SW480 (cell line): Measurements from ENCODE around the gene PRKCE.

ENCODE experiments used
- DNase-seq: peaks from one replicate; pipeline ENCODE4 v3.0.0-alpha.2; 2016; ENCODE audit warnings: low spot score

Gene PRKCE

GRCh38 chr2:45936623-45936979, 285.1 kb downstream of the PRKCE start:
- DNase-seq: no peak

DNA sequence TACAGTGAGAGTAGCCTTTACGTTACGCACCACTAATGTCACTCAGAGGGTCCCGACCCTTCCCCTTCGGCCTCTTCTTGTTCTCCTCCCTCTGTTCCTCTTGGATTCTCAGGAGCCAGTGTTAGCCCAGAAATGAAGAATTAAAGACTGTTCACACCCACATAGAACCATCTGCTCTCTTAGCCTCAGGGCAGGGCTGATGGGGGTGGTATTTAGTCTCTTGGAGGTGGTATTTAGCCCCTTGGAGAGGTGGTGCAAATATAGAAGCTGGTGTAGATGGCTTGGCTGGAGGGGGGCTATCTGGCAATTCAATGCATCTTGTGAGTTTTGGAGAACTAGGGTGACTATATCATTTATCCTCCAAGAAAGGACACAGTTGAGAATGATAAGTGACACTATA, 286.5 kb downstream of the PRKCE start:
- DNase-seq: no peak

DNA sequence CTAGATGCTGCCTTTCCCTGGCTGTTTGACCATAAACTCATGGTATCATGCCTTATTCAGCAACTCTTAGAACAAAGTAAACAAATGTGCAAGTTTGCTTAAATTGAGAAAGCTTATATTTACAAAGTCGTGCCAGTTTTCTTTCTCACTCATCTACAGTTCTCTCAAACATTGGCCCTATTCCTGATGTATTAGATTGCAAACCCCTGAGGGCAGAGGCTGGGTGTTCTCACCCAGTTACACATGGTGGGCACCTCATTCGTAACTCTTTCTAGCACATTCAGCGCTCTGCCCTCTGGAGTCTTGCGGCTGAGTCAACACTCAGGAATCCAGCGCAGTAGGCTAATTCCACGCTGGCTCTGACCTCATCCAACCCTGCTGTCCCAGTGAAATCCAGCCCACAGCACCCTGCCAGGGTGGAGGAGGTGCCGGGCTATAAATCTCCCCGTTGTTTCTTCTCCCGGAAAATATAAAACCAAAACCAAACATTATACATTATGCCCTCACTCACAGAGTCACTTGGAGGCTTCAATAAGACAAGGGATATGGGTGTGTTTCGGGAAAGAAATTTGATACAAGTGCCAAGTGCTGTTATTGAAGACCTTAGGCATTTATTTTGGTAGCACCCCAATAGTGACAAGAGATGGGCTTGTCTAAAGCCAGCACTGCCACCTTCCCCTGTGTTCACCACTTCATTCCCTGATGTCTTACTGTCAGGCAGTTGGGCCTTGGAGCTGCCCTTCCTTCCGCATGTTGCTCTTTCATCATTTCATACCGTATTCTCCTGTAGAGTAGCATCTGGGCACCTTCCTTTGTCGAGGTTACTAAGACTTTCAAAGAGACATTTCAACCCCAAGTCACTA, 287.4 kb downstream of the PRKCE start:
- peak; percentile 92 for DNase-seq

- DNase-seq: no peak
Observed at GRCh38 chr2:45941531-45942236, 290.2 kb downstream of the PRKCE start.

- no peak for DNase-seq
Observed at GRCh38 chr2:45942237-45942738, 290.8 kb downstream of the PRKCE start.

DNA sequence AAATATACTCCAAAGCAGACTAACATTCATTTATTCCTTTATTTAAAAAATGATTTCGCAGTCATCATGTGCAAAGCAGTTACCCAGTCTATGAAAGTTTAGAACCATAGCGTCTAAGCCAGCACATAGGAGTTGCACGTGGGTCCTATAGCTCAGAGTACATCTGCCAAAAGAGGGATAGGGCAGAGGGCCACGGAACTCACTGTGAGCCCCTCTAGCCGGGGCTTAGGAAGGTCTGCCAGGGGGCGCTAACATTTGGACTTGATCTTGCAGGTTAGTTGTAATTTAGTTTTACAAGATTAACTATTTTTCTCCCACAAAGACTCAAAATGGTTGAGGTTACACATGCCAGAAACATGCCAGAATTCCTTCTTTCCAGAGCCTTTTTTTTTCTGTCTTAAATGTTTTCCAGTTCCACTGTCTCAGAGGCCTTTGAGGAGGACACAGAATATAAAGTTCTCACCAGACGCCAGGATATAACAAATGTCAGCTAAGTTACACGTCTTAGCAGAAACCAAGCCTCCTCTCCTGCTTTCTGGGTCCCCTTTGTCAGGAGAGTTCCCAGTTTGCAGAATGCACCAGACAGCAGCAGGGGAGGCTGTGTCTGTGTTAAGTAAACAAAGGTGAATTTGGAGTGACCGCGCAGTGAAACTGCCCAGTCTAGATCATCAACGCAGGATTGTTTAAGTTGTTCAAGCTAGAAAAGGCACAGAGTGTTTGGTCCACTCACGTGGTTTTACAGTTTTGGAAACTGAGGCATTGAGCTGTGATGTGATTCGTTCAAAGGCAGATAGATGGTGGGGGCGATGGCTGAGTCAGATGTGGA, 292.0 kb downstream of the PRKCE start:
- DNase-seq: no peak

DNA sequence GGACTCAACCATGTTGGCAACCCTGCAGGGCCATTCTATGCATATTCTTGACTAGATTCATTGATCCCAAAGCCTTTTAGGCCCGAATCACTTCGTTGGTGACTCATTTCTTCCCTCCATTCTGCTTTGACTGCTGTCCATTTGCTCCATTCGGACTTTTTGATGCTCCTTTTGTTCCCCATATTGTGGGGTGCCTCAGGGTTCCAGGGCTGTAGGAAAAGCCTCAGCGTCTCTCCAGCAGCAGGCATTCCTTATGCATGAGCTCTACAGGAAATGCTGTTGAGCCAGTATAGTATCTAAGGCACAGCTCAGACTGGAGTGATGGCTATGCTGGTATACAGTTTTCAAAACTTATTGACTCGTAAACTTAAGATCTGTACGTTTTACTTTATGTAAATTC, 292.6 kb downstream of the PRKCE start:
- DNase-seq: no peak

GRCh38 chr2:45945302-45945717, 293.8 kb downstream of the PRKCE start:
- DNase-seq: no peak

- peak; percentile 85 for DNase-seq
Observed at GRCh38 chr2:45946023-45946422, 294.5 kb downstream of the PRKCE start.

GRCh38 chr2:45950606-45951005, 299.1 kb downstream of the PRKCE start:
- no peak for DNase-seq

DNA sequence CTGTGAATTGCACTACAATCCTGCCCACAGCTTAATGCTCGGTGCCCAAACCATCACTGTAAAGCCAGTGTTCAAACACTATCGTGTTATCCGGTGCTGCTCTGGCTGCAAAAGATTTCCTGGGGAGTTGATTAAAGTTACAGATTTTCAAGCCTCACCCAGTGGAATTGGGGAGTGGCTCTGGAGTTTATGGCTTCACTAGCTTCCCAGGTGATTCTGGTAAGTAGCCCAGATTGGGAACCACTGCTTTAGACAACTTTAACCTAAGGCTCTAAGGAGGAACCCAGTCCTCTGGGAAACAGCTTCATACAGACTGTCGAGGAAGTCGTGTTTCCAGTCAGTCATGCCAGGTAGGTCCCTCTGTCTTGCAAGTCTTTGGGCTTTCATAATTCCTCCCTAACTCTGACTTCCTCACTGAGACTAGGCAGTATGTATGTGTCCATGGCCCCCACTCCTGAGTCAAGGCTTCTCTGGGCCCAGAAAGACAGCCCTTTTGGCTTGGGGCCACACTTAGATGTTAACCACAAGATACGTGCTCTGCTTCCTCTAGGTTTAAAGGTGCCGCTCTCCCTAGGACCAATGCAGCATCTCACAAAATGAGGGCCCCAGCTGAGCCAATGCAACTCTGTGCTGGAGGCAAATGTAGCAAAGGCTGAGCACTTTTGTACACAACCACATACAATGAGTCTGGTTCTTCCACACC, 299.7 kb downstream of the PRKCE start:
- DNase-seq: no peak

GRCh38 chr2:45952591-45952990, 301.1 kb downstream of the PRKCE start:
- DNase-seq: no peak

DNA sequence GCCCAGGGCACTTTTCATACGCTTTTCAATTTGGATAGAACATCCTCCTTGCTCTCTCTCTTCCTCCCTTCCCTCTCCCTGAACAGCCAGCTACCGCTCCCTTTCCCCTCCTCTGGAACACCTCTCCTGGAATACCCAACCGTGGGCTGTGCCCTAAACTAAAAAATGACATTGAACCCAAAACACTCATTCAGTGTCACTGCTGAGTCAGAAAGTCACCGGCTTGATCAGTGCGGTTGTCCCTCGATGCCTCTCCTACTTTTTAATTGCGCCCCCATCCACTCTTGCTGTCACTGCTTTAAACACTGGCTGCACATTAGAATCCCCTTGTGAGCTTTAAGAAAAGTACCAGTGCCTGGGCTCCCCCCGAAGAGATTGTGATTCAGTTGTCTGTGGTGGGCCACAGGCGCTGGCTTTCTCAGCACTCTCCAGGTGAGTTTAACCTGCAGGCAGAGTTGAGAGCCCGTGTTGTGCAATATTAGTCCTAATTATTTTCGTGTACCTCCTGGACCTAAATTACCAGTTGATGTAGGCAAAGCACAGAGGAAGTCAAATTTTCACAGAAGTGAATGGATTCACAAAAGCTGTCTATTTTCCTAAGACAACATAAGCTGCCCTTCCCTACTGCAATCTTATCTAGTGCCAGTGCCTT, 302.0 kb downstream of the PRKCE start:
- no peak for DNase-seq

DNA sequence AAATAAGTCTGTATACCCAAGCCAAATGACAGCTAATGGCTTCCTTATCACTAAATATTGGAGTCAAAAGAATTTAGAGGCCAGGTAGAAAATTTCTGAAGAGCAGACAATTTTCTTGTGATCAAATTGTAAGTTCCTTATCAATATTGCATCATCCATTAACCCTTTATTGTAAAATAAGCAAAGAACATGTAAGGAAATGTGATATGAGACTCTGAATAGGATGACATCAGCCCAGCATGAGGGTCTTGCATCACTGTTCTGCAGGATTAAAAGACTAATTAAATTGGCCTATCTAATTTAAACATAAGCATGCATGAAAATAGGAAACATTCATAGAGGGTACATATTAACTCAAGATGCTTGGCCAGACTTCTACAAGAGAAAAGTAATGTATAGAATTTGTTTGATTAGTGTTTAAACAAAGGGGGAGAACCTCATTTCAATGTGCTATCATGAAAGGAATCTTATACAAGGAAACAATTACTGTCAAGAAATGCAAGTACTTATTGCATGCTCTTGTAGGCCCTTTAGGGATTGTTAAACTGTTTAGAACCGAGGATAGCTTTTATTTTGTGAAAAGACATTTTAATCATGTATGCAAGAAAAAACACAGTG, 302.9 kb downstream of the PRKCE start:
- no peak for DNase-seq

- no peak for DNase-seq
Observed at GRCh38 chr2:45957533-45958227, 306.2 kb downstream of the PRKCE start.

DNA sequence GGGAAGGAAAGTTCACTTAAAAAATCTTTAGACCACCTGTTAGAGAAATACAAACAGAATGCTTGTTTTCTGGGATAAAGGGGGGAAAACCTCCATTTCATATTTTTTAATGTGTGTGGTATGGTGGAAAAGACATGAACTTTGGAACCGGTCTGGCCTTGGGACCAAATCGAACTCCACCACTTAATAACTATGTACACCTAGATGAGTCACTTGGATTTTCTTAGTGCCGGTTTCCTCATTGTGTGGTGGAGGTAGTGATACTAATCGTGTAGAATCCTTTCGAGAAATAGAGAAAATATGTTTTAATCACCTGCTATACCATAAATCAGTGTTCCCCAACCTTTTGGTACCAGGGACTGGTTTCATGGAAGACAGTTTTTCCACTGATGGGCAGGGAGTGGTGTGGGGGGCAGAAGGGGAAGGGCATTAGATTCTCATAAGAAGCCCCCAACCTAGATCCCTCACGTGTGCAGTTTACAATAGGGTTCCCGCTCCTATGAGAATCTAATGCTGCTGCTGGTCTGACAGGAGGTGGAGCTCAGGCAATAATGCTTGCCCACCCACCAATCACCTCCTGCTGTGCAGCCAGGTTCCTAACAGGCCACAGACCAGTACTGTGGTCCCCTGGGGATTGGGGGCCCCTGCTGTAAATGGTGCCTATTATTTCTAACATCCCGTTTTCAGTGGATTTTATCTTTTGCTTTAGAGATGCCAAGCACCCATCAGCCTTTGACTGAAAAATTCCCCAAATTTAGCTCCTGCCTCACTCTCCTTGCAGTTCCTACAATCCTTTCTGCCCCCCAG, 308.8 kb downstream of the PRKCE start:
- DNase-seq: peak; percentile 39

DNA sequence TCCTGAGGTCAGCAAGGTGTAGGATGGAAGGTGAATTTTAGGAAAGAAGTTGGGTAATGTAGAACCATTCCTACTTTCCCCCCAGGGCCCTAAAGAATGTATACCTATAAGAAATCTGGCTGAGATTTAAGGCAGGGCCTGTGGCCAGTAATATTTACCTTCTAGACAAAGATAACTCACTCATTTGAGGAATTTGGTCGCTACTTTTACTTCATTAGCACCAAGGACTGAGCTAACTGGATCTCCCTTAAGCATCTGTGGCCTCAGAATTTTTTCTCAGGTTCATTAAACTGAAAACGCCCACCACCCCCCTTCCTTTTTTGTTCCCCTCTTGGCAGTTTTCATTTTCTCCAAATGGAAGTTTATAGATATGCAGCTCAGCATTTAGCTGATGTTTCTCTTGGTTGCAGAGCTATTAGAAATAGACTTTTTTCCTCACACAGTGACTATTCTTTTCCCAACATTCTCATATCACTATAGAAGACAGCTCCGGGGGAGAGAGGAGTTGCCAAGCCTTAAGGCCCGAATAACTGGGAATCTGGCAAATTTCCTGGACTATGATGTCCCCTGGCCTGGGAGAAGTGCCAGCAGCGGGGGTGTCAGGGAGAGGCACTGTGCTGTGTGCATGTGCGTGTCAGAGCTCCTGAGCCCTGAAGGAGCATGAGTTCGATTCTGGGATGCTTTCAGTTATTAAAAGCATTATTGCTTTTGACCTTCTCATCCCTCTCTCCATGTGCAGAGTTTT, 310.9 kb downstream of the PRKCE start:
- no peak for DNase-seq

DNA sequence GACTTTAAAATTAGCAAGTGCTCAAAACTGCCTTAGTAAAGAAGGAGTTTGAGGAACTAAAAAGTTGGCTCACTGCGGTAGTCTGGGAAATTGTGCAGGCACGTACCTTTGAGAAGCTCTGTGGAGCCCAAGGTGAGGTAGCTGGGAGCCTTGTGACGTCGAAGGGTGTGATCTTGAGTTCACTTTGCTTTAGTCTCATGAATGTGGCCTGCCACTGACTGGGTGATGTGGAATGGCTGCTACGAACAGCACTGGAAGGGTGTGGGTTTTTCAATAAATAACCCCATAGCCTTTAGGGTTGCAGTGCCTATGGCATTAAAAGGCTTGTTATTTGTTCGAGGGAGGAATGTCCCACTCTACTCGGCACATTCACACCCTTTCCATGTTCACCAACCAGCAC, 312.3 kb downstream of the PRKCE start:
- no peak for DNase-seq
